A549 (cell line): ENCODE results near the gene KRT73. TPM values are rescaled to one million over a fixed set of nuclear protein-coding genes. Genes with fewer than 3 reads are reported as not detected.

ENCODE experiments used
- ATAC-seq, 2 experiments: fragments of 200-7000 bp in 1 of 2; fragments of >200 bp in 1 of 2; cut with Nextera tagmentation in 1 of 2; cut with Tn5 transposase in 1 of 2; 3 replicates each; pipeline versions ENCODE4 v1.8.0 to v1.9.1; 2018 to 2020; ENCODE audit warnings: mild to moderate bottlenecking in 1 of 2, moderate library complexity in 1 of 2
- CTCF ChIA-PET: fragments of 300-600 bp; sonication (Branson Sonifier 250); formaldehyde crosslinking; extraction: SDS; loops from one replicate; lab custom pipeline; 2021; ENCODE audit warnings: antibody characterized with exemption, inconsistent platforms; lab: Yijun Ruan, JAX
- POLR2A ChIA-PET: fragments of 350-600 bp; formaldehyde crosslinking; extraction: SDS; loops from one replicate; lab custom pipeline; 2021; ENCODE audit warnings: antibody characterized with exemption, inconsistent platforms; lab: Yijun Ruan, JAX
- DNase-seq, 2 experiments: peaks; one replicate each; pipeline versions ENCODE4 v3.0.0 to v3.0.0-alpha.2; 2011 to 2016; ENCODE audit warnings: low read depth in 1 of 2, low spot score in 1 of 2
- FAIRE-seq: peaks from 2 replicates; lab custom pipeline; 2011; peaks lifted over from hg19 to GRCh38; lab: Jason Lieb, UNC
- H3K27ac ChIP-seq, 2 experiments: fragments of >200 bp; sonication (Bioruptor Twin); formaldehyde crosslinking; 3 replicates each; pipeline ENCODE4 v1.5.1; 2016 to 2017
- H3K4me1 ChIP-seq: fragments of >200 bp; sonication (Bioruptor Twin); formaldehyde crosslinking; 3 replicates; pipeline ENCODE4 v1.6.1; 2016
- H3K4me2 ChIP-seq: fragments of >200 bp; sonication (Bioruptor Twin); formaldehyde crosslinking; 3 replicates; pipeline ENCODE4 v1.6.1; 2016
- H3K4me3 ChIP-seq: fragments of >200 bp; sonication (Bioruptor Twin); formaldehyde crosslinking; 3 replicates; pipeline ENCODE4 v1.5.1; 2016
- H3K9me3 ChIP-seq: fragments of >200 bp; sonication (Bioruptor Twin); formaldehyde crosslinking; 3 replicates; pipeline ENCODE4 v1.6.1; 2016
- BHLHE40 ChIP-seq: IDR thresholded peaks from 2 replicates; pipeline ENCODE4 v1.6.1; 2012; ENCODE audit warnings: low read depth, low read length, inconsistent platforms
- CEBPB ChIP-seq, 2 experiments: fragments of >200 bp in 1 of 2; sonication (Bioruptor Twin) in 1 of 2; formaldehyde crosslinking in 1 of 2; IDR thresholded peaks; 2 replicates each; pipeline ENCODE4 v1.6.1; 2012 to 2016
- CHD2 ChIP-seq: fragments of 150-350 bp; IDR thresholded peaks from 2 replicates; pipeline ENCODE4 v1.6.1; 2014; ENCODE audit warnings: low read length; ENCODE audit not compliant: partially characterized antibody
- E2F6 ChIP-seq: IDR thresholded peaks from 2 replicates; pipeline ENCODE4 v1.6.1; 2012; ENCODE audit warnings: low read depth, borderline replicate concordance
- EHF ChIP-seq: fragments of 250-450 bp; sonication (Bioruptor Pico); IDR thresholded peaks from 2 replicates; pipeline ENCODE4 v1.5.0; 2020; ENCODE audit warnings: mild to moderate bottlenecking
- EHMT2 ChIP-seq: fragments of 200-600 bp; sonication (generic); IDR thresholded peaks from 2 replicates; pipeline ENCODE4 v1.6.1; 2016; ENCODE audit warnings: antibody characterized with exemption, low read depth, mild to moderate bottlenecking, moderate library complexity
- ELK1 ChIP-seq: fragments of 150-350 bp; IDR thresholded peaks from 2 replicates; pipeline ENCODE4 v1.6.1; 2014; ENCODE audit warnings: low read depth, mild to moderate bottlenecking, low read length
- EP300 ChIP-seq, 2 experiments: fragments of >200 bp; sonication (Bioruptor Twin); formaldehyde crosslinking; IDR thresholded peaks; 2 replicates in 1 of 2; 3 replicates in 1 of 2; pipeline ENCODE4 v1.6.1; 2016 to 2017
- HDAC2 ChIP-seq: fragments of 200-600 bp; sonication (generic); IDR thresholded peaks from 2 replicates; pipeline ENCODE4 v1.6.1; 2016
- HES2 ChIP-seq: fragments of >200 bp; sonication (Bioruptor Twin); formaldehyde crosslinking; IDR thresholded peaks from 2 replicates; pipeline ENCODE4 v1.6.1; 2016
- HOXB5 ChIP-seq: fragments of 250-450 bp; sonication (Bioruptor Pico); IDR thresholded peaks from 2 replicates; pipeline ENCODE4 v1.5.0; 2020; ENCODE audit warnings: mild to moderate bottlenecking, moderate library complexity
- MAFK ChIP-seq: fragments of 450-650 bp; IDR thresholded peaks from 2 replicates; pipeline ENCODE4 v1.6.1; 2014; ENCODE audit not compliant: partially characterized antibody
- MAZ ChIP-seq: fragments of 150-350 bp; IDR thresholded peaks from 2 replicates; pipeline ENCODE4 v1.6.1; 2014; ENCODE audit warnings: antibody characterized with exemption, low read depth, low read length, borderline replicate concordance
- NFE2L2 ChIP-seq: fragments of 150-350 bp; conservative IDR thresholded peaks from 2 replicates; pipeline ENCODE4 v1.6.1; 2014; ENCODE audit warnings: low read length
- RFX5 ChIP-seq: fragments of 450-650 bp; IDR thresholded peaks from 2 replicates; pipeline ENCODE4 v1.7.1; 2014; ENCODE audit warnings: antibody characterized with exemption, mild to moderate bottlenecking, moderate library complexity
- RNF2 ChIP-seq: fragments of 200-600 bp; sonication (generic); IDR thresholded peaks from 2 replicates; pipeline ENCODE4 v1.6.1; 2016; ENCODE audit warnings: low read depth, mild to moderate bottlenecking, antibody characterized with exemption, moderate library complexity, borderline replicate concordance
- SMC3 ChIP-seq: fragments of >200 bp; sonication (Bioruptor Twin); formaldehyde crosslinking; IDR thresholded peaks from 3 replicates; pipeline ENCODE4 v1.6.1; 2018; ENCODE audit warnings: inconsistent platforms
- TP53 ChIP-seq: fragments of 250-450 bp; sonication (Bioruptor Pico); IDR thresholded peaks from 2 replicates; pipeline ENCODE4 v1.5.0; 2021; ENCODE audit warnings: mild to moderate bottlenecking, moderate library complexity
- ZC3H11A ChIP-seq: fragments of 450-650 bp; IDR thresholded peaks from 2 replicates; pipeline ENCODE4 v1.6.1; 2014; ENCODE audit warnings: antibody characterized with exemption, mild to moderate bottlenecking
- ZNF302 ChIP-seq: fragments of 250-450 bp; sonication (Bioruptor Pico); IDR thresholded peaks from 2 replicates; pipeline ENCODE4 v1.9.0; 2021; ENCODE audit warnings: inconsistent platforms, mild to moderate bottlenecking, moderate library complexity
- WGBS: methylation state at CpG from one replicate; pipeline ENCODE4 v1.1.6; 2017; ENCODE audit errors: missing lambda C conversion rate; 5-methylcytosine and 5-hydroxymethylcytosine counted together
- polyA plus RNA-seq, 4 experiments: library from polyadenylated mRNA; depleted of rRNA in 3 of 4; stranded (reverse); fragments of >200 nt; fragmentation: RNase III in 1 of 4; extraction: RNeasy Plus Mini Kit Qiagen cat#74134 plus additional on column Dnase treatment in 1 of 4; gene quantifications; 2 replicates in 3 of 4; 3 replicates in 1 of 4; pipeline ENCODE4 v1.2.3, GENCODE V29; 2011 to 2017
- TF ChIP-seq, protein P1 (sequence below): fragments of >200 bp; sonication (Bioruptor Twin); formaldehyde crosslinking; IDR thresholded peaks from 3 replicates; pipeline ENCODE4 v1.6.1; 2016

Gene KRT73
- polyA plus RNA-seq, 2 of the 4 experiments (the other 2 are of a cell fraction) = not detected

- no peaks in the 10 kb centered on the region for H3K4me1 ChIP-seq
- TF ChIP-seq SMC3 = no peak
- TF ChIP-seq CHD2 = no peak
- TF ChIP-seq, protein P1, sequence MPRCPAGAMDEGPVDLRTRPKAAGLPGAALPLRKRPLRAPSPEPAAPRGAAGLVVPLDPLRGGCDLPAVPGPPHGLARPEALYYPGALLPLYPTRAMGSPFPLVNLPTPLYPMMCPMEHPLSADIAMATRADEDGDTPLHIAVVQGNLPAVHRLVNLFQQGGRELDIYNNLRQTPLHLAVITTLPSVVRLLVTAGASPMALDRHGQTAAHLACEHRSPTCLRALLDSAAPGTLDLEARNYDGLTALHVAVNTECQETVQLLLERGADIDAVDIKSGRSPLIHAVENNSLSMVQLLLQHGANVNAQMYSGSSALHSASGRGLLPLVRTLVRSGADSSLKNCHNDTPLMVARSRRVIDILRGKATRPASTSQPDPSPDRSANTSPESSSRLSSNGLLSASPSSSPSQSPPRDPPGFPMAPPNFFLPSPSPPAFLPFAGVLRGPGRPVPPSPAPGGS = no peak
- TF ChIP-seq MAZ = no peak
- no peak for TF ChIP-seq HDAC2
- no peak for TF ChIP-seq CEBPB (IDR thresholded peaks at IDR 0.05)
- TF ChIP-seq ELK1 = no peak
- no peak for TF ChIP-seq RNF2
- no peak for TF ChIP-seq ZC3H11A
- no peak for TF ChIP-seq MAFK
- TF ChIP-seq BHLHE40 = no peak
- DNase-seq (no peak), ATAC-seq (no peak), FAIRE-seq (no peak)
- H3K4me2 ChIP-seq = no peak overlapping the region
- no peaks in the 10 kb centered on the region for H3K9me3 ChIP-seq
- POLR2A ChIA-PET = no interaction called here
- CTCF ChIA-PET = interaction anchor here (1.0 to 1.8 kb wide), 4 partner anchors 14 to 223 kb away, joined by 3 to 6 read pairs (median 4); no protein-coding TSS in a partner anchor
- WGBS = 92% methylated on average over 8 of the region's 8 CpGs
- no peak overlapping the region for H3K27ac ChIP-seq
- no peak overlapping the region for H3K4me3 ChIP-seq
These were observed 29.7 kb upstream of the KRT73 start for GRCh38 chr12:52648012-52648550.

DNA sequence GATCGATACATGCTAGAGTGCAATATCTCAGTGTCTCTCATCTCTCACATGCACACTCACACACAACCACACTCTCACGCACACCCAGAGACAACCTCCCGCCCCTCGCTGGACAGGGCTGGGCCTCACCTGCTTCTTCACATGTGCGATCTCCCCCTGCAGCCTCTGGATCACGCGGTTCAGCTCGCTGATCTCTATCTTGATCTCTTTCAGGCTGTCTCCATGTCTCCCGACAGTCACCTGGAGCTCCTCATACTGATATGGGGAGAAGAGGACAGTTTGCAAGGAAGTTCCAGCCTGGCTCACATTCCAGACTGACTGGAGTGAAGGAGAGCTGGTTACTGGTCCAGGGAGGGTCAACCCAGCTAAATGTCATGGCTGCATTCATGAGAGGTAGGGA, 29.2 kb upstream of the KRT73 start:
- CTCF ChIA-PET = interaction anchor here (1.0 to 1.8 kb wide), 4 partner anchors 14 to 223 kb away, joined by 3 to 6 read pairs (median 4); no protein-coding TSS in a partner anchor
- no peak for FAIRE-seq
- Histone ChIP-seq H3K27ac (no peak overlapping the region), H3K4me3 (no peak overlapping the region), H3K4me2 (no peak overlapping the region), H3K4me1 (no peaks in the 10 kb centered on the region), H3K9me3 (no peaks in the 10 kb centered on the region)
- DNase-seq = no peak
- TF ChIP-seq TP53 (CRISPR knock-in tag) (no peak), RFX5 (no peak), HOXB5 (no peak), EHF (CRISPR knock-in tag) (no peak), ZNF302 (CRISPR knock-in tag) (no peak), NFE2L2 (no peak), E2F6 (no peak), EP300 (IDR thresholded peaks at IDR 0.05) (no peak), EHMT2 (no peak), HES2 (no peak)
- TF ChIP-seq, protein P1 = no peak
- POLR2A ChIA-PET = no interaction called here
- WGBS = 86% methylated on average over 9 of the region's 9 CpGs
- ATAC-seq = no peak
